Measurements from ENCODE around the gene DPAGT1.
"Not testable (repeated sequence)": the region's sequence is repeated elsewhere in the genome, so short reads cannot be mapped to it uniquely, and the experiment has no call there.

Gene DPAGT1

GRCh38 chr11:119115484-119116234, 14.0 kb upstream of the DPAGT1 start:
- peak; percentile 70 for DNase-seq (ENCODE audit: low spot score)

GRCh38 chr11:119114351-119114750, 12.7 kb upstream of the DPAGT1 start:
- no peak for DNase-seq (ENCODE audit: low spot score)

GRCh38 chr11:119113716-119114115, 12.1 kb upstream of the DPAGT1 start:
- peak; percentile 59 for DNase-seq (ENCODE audit: low spot score)

DNA sequence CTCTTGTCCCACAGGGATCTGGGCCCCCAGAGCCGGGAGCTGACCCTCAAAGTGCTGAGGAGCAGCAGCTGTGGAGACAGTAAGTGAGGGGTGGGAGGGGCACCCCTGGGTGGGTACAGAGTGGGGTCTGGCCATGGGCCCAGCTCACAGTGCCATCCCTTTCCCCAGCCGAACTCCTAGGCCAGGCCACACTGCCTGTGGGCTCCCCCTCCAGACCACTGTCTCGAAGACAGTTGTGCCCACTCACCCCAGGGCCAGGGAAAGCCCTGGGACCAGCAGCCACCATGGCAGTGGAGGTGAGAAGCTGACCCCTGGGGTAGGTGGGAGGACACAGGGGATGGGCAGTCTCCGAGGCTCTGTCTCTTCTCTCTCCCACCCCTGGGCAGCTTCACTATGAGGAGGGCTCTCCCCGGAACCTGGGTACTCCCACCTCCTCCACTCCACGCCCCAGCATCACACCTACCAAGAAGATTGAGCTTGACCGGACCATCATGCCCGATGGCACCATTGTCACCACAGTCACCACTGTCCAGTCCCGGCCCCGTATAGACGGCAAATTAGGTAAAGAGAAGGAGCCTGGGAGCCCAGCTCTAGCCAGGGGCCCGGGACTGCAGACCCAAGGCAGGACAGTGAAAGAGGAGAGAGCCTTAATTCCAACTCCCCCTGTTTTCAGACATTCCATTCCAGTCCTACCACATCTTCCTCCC, 10.8 kb upstream of the DPAGT1 start:
- DNase-seq (ENCODE audit: low spot score), result no peak

DNA sequence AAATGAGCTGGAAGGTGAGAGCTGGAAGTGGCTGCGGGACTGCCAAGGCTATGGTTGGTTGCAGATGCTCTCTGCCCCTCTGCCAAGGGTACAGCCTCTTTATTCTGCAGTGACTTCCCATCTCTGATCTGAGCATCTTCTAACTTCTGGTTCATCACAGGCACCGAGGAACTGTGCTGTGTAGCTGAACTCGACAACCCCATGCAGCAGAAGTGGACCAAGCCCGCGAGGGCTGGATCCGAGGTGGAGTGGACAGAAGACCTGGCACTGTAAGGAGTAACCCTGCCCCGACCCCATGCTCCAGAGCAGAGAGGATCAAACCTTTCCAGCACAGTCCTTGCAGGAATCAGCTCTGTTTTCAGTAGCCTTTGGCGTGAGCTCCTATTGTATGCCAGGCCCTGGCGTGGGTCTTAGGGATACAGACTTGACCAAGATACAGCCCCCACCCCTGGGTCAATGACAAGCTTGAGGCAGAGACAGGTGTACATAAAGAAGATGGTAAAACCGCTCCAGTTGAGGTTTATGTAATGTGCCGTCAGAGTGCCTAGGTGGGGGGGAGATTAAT, 9.8 kb upstream of the DPAGT1 start:
- no peak for DNase-seq (ENCODE audit: low spot score)

DNA sequence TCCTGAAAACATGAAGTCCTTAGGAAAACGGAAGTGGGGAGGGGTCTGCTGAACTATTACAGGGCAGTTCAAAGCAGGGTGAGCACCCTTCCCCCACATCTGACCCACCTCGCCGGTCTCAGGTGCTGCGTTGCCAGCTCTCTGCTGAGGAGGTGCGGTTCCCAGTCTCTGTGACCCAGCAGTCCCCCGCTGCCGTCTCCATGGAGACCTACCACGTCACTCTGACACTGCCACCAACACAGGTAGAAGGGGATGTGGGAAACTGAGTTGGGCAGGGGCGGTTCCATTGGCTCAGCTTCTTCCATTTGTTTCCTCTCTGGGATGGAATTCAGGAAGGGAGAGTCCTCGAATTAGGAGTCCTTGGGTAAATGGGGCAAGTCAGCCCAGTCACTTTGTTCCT, 8.8 kb upstream of the DPAGT1 start:
- DNase-seq (ENCODE audit: low spot score), result no peak

- no peak for DNase-seq (ENCODE audit: low spot score)
Measured at GRCh38 chr11:119109843-119110242, 8.2 kb upstream of the DPAGT1 start.

DNA sequence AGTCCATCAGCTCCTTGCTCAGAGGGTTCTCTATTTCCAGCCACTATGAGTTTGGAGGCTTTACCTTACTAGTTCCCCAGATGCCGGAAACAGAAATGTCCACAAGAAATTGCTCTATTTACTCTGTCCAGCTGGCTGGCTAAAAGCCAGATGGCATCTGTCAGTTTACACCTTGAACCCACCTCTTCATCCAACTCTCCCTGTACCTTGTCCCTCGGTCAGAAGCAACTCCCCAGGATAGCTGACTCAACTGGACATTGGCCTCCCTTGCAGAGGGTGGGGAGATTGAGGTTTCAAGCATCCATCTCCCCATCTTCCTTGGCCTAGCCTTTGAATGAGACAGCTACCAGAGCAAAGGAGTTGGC, 7.2 kb upstream of the DPAGT1 start:
- DNase-seq (ENCODE audit: low spot score), result no peak

GRCh38 chr11:119108146-119108856, 6.6 kb upstream of the DPAGT1 start:
- DNase-seq (ENCODE audit: low spot score), result peak; percentile 59

GRCh38 chr11:119107538-119108145, 6.0 kb upstream of the DPAGT1 start:
- no peak for DNase-seq (ENCODE audit: low spot score)

DNA sequence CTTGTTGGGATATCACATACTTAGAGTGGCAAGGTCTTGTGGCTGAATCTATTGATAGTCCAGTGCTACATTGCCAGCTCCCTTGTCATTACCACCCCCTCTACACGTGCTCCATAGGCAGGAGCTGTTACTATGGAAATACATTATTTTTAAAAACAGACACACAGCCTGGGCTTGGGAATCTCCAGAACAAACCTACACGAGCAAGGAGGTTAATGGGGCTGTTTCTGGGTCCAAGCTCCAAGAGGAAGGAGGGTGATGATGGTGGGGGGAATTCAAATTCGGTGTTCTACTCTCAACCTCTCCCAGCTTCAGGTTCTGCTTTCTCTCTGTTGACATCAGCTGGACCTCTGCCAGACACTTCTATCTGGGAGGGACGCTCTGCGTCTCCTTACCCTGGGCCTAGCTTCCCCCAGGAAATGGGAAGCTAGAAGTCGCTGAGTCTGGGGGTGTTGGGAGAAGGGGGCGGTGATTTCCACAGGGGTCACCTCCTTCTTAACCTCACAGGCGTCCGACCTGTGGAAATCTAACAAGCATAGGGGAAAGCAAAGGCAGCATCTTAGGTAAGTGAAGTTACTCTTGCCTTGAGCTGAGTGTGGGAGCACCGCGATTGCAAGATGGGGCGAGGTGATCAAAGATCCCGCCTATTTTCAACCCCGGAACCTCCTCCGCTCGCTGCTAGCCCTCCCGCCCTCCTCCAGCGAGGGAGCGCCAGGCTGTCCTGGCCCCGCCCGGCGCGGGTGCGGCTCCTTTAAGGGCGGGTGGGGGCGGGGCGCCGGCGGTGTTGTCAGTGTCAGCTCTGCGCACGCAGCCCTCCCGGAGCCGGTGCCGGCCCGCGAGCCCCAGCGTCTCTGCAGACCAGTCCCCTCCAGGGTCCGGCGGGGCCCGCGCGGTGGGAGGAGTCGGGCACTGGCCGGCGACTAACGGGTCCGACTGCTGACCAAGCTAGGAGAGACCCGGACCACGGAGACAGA, 5.2 kb upstream of the DPAGT1 start, which contains the start of gene C2CD2L:
TSS of gene C2CD2L (plus strand) at position 781 of the 974 bp plus-strand sequence. CDS start 398 bp downstream, outside the sequence.
- peak; percentile 91 for DNase-seq (ENCODE audit: low spot score)

- DNase-seq (ENCODE audit: low spot score), result peak; percentile 57
Measured at GRCh38 chr11:119103793-119104192, 2.1 kb upstream of the DPAGT1 start.

- DNase-seq (ENCODE audit: low spot score), result not testable (repeated sequence)
Measured at GRCh38 chr11:119103161-119103664, 1.6 kb upstream of the DPAGT1 start.

DNA sequence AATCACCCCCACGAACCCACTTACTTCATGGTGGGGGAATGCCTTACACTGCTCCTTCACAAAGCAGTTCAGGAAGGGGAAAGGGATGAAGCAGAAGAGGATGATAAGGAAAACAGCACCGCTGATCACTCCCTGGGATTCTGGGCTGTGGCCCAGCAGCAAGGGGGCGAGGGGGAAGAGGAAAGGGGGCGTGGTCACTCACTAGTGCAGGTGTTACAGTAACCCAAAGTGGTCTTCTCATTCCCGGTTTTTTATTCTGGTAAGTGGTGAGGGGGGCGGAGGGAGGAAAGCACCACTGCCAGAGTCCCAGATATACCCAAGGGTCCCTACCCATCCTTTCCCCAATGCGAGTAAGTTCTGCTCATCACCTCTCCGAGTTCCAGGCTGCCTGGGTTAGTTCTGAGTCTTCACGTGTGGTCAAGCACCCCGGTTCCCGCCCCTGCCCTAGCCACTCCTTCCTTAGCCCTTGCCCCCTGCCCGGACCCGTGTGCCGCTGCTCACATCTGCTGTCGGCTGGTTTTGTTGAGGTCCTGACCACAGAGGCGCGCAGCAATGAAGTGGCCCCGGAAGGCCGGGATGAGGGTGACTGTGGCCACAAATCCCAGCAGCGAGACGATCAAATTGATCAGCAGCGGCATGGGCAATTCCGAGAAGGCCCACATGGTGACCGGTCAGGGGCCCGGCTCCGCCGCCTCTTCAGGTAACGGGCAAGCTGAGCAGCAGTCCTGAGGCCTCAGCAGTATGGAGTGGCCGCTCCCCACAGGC, 477 bp downstream of the DPAGT1 start:
- no peak for DNase-seq (ENCODE audit: low spot score)

DNA sequence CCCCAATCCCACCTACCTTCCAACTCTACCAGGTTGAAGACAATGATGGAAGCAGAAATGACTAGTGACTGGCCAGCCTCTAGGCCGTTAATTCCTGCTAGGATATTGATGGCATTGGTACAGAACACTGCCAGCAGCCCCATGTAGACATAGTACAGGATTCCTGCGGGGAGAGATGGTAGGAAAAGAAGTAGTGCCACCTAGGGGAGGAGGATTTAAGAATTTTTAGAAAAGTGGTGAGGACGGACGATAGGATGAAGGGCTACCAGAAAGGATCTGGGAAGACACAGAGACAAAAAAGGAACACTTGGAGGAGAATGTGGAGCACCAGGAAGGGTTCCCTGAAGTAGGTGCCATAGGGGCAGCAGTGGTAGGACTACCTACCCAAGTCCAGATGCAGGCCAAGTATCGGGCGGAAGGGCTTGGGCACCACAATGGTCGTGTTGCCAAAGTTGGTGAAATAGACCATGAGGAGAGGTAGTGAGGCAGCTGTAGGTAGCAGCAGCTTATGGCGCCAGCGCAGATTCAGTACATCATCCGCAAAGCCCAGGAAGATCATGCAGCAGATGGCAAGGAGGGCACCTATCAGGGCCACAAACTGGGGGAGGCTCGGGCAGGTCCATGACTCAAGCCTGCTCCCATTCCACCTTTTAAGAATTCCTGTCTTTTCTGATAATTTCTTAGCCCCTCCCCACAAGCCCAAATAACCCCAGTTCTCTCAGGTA, 1.2 kb downstream of the DPAGT1 start:
- DNase-seq (ENCODE audit: low spot score), result no peak

- no peak for DNase-seq (ENCODE audit: low spot score)
Measured at GRCh38 chr11:119099711-119100110, 1.9 kb downstream of the DPAGT1 start.

DNA sequence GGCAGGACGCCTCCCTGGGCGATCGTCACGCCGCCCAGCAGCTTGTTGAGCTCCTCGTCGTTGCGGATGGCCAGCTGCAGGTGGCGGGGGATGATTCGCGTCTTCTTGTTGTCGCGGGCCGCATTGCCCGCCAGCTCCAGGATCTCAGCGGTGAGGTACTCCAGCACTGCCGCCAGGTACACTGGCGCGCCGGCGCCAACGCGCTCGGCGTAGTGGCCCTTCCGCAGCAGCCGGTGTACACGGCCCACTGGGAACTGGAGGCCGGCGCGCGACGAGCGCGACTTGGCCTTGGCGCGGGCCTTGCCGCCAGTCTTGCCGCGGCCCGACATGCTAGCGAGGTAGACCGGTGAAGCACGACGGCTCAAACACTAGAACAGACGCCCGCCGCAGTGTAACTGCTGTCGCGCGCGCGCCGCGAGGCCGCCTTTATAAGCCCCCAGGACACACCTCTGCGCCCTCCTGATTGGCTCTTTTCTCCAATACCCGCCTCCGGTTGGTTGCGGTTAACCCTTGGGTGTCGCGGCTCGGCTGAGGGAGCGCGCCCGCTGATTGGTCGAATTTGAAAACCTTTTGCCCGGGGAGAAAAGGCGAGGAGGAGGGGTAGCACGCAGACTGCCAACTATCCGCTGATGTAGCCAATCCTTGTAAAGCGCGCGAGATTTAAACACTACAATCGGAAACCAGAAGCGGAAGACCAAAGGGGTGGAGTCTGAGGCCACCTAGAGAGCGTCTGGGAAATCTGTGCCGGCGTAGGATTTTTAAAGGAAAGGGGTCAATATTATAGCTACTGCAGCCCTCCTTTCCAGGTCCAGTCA, 6.4 kb downstream of the DPAGT1 start:
- peak; percentile 100 for DNase-seq (ENCODE audit: low spot score)

- DNase-seq (ENCODE audit: low spot score), result peak; percentile 90
Measured at GRCh38 chr11:119094816-119095065, 6.9 kb downstream of the DPAGT1 start.
